ENCODE measurements around the gene SDHAF1. TPM values are rescaled to one million over a fixed set of nuclear protein-coding genes. Genes with fewer than 3 reads are reported as not detected.

The SDHAF1 gene
- total RNA-seq, 1 experiment from 2014 or later = 16.0 TPM

DNA sequence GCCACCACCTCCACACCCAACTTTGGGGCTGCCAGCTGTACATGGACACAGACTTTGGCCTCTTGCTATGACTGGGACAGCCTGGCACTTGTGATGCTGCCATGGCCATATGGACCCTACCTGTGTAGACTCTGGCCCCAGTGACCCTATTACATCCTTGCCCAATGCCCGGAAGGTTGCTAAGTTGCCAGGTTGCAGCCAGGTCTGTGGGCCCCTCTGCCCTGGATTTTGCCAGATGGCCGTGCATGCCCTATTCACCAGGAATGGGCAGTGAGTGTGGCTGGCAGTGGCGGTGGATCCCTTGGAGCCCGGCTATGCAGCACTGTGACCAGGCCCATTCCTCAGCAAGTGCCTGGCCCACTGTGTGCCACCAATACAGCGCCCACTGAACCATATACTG is 8.9 kb upstream of the SDHAF1 start:
- Histone ChIP-seq H3K23ac (ENCODE audit: insufficient read length, low read depth, low read length) (no peak overlapping the region), H4K91ac (ENCODE audit: insufficient read length, low read depth, low read length) (no peak overlapping the region), H2BK15ac (ENCODE audit: low read depth, low read length) (no peak overlapping the region), H3K9me3 (ENCODE audit: control insufficient read depth, low read depth, low read length) (no peaks in the 10 kb centered on the region), H2BK12ac (ENCODE audit: insufficient read length, low read depth, low read length) (no peak overlapping the region), H2AK5ac (ENCODE audit: insufficient read length, low read length) (no peak overlapping the region), H4K5ac (ENCODE audit: insufficient read length, low read depth, low read length) (no peak overlapping the region), H4K20me1 (ENCODE audit: control insufficient read depth, insufficient read depth, insufficient read length) (no peaks in the 10 kb centered on the region), H2BK5ac (ENCODE audit: insufficient read length, low read length) (no peak overlapping the region), H3K14ac (ENCODE audit: insufficient read depth, low read length) (no peak overlapping the region), H3K27me3 (ENCODE audit: insufficient read depth, low read length) (no peaks in the 10 kb centered on the region; the same call in 1 of the 2 replicates), H3K9ac (ENCODE audit: extremely low read depth, insufficient read length, low read length) (no peak overlapping the region), H3K27ac (ENCODE audit: insufficient read length, low read depth, low read length) (no peak overlapping the region), H2BK120ac (ENCODE audit: low read depth, low read length, poor library complexity, severe bottlenecking) (no peak overlapping the region), H3K23me2 (ENCODE audit: insufficient read length, low read depth, low read length, poor library complexity, severe bottlenecking) (no peaks in the 10 kb centered on the region), H3K18ac (ENCODE audit: insufficient read length, low read depth, low read length) (no peak overlapping the region), H3T11ph (ENCODE audit: low read length) (no peak overlapping the region), H3K4ac (ENCODE audit: low read depth, low read length) (no peak overlapping the region), H3K56ac (ENCODE audit: insufficient read length, low read depth, low read length) (no peak overlapping the region), H3K4me2 (ENCODE audit: insufficient read depth, insufficient read length, low read length) (no peak overlapping the region), H2AFZ (ENCODE audit: low read length) (no peak overlapping the region), H3K4me1 (ENCODE audit: insufficient read depth, low read length) (no peaks in the 10 kb centered on the region), H3K79me2 (ENCODE audit: insufficient read depth, low read length) (no peaks in the 10 kb centered on the region), H2BK20ac (ENCODE audit: low read depth, low read length, poor library complexity, severe bottlenecking) (no peak overlapping the region), H3K79me1 (ENCODE audit: insufficient read depth, low read depth, low read length, poor library complexity, severe bottlenecking) (no peaks in the 10 kb centered on the region), H4K8ac (replicated peaks; ENCODE audit: insufficient read length, low read depth, low read length) (no peak overlapping the region)
- H3K27ac Mint-ChIP-seq = no peak overlapping the region
- H3K4me1 Mint-ChIP-seq = peaks cover 4 to 6% of the 10 kb centered on the region in 2 experiments
- peaks cover 80% of the 10 kb centered on the region for H3K27me3 Mint-ChIP-seq (ENCODE audit: low read depth)
- TF ChIP-seq, protein P1, sequence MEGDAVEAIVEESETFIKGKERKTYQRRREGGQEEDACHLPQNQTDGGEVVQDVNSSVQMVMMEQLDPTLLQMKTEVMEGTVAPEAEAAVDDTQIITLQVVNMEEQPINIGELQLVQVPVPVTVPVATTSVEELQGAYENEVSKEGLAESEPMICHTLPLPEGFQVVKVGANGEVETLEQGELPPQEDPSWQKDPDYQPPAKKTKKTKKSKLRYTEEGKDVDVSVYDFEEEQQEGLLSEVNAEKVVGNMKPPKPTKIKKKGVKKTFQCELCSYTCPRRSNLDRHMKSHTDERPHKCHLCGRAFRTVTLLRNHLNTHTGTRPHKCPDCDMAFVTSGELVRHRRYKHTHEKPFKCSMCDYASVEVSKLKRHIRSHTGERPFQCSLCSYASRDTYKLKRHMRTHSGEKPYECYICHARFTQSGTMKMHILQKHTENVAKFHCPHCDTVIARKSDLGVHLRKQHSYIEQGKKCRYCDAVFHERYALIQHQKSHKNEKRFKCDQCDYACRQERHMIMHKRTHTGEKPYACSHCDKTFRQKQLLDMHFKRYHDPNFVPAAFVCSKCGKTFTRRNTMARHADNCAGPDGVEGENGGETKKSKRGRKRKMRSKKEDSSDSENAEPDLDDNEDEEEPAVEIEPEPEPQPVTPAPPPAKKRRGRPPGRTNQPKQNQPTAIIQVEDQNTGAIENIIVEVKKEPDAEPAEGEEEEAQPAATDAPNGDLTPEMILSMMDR (conservative IDR thresholded peaks at IDR 0.05) = no peak
- no peaks in the 10 kb centered on the region; a peak in 2 of 5 replicates for H3K9me3 Mint-ChIP-seq
- peak overlapping the region in 1 of 2 experiments; percentile 92; a peak in 2 of 5 replicates for H3K4me3 Mint-ChIP-seq
- WGBS (ENCODE audit: extremely low coverage, insufficient read length, low lambda C conversion rate) = no CpG with 5 or more reads among the region's 5 CpGs
- no peak for DNase-seq
- no peaks in the 10 kb centered on the region; a peak in 1 of 7 replicates for H3K36me3 Mint-ChIP-seq (ENCODE audit: insufficient read depth in 1 of 3, low read depth in 3 of 3)

All from H9 (cell line).